HepG2 (cell line): ENCODE results near the gene NIPAL1. TPM values are rescaled to one million over a fixed set of nuclear protein-coding genes. Genes with fewer than 3 reads are reported as not detected.

Experiments used
- ATAC-seq: fragments of 200-7000 bp; cut with Tn5 transposase; 3 replicates; pipeline ENCODE4 v1.9.1; 2020; ENCODE audit warnings: mild to moderate bottlenecking, moderate library complexity
- BruUV-seq: library from RNA; stranded (reverse); fragments of 400-500 nt; replicated peaks from 2 replicates; lab custom pipeline; 2021; lab: Mats Ljungman, UMichigan
- CTCF ChIA-PET: fragments of 300-600 bp; formaldehyde crosslinking; extraction: SDS; loops from one replicate; lab custom pipeline; 2021; ENCODE audit warnings: low total read pairs, inconsistent platforms, low intra/inter-chr PET ratio; lab: Yijun Ruan, JAX
- POLR2A ChIA-PET: fragments of 350-600 bp; sonication (Branson Sonifier 250); formaldehyde crosslinking; loops from one replicate; lab custom pipeline; 2020; ENCODE audit warnings: antibody characterized with exemption, inconsistent platforms; lab: Yijun Ruan, JAX
- DNase-seq: peaks from one replicate; pipeline ENCODE4 v3.0.0-alpha.2; 2015; ENCODE audit warnings: low spot score
- FAIRE-seq: peaks from 3 replicates; lab custom pipeline; 2011; peaks lifted over from hg19 to GRCh38; lab: Jason Lieb, UNC
- H2AFZ ChIP-seq: one replicate; pipeline ENCODE4 v1.6.1; 2011; ENCODE audit warnings: low read length, inconsistent platforms
- H3K27ac ChIP-seq: fragments of 300-600 bp; 3 replicates; pipeline ENCODE4 v1.8.0; 2011; ENCODE audit warnings: mixed run types, mild to moderate bottlenecking, mixed read lengths, low read length, inconsistent platforms; ENCODE audit not compliant: insufficient read depth; ENCODE audit errors: extremely low read length
- H3K27me3 ChIP-seq, 2 experiments: fragments of 200-600 bp in 1 of 2; 2 replicates in 1 of 2; 3 replicates in 1 of 2; pipeline versions ENCODE4 v1.6.0 to v1.8.0; 2011; ENCODE audit warnings: low read length in 2 of 2, mild to moderate bottlenecking in 2 of 2, moderate library complexity in 2 of 2, inconsistent platforms in 1 of 2; ENCODE audit not compliant: insufficient read depth in 2 of 2, control insufficient read depth in 1 of 2
- H3K36me3 ChIP-seq, 2 experiments: fragments of 200-600 bp in 1 of 2; replicated peaks in 1 of 2; 2 replicates in 1 of 2; 3 replicates in 1 of 2; pipeline versions ENCODE4 v1.5.1 to v1.8.0; 2011; ENCODE audit warnings: low read length in 2 of 2, inconsistent platforms in 1 of 2; ENCODE audit not compliant: insufficient read depth in 2 of 2, control insufficient read depth in 1 of 2
- H3K4me1 ChIP-seq: 2 replicates; pipeline ENCODE4 v1.5.1; 2012; ENCODE audit warnings: low read length, inconsistent platforms; ENCODE audit not compliant: insufficient read depth
- H3K4me2 ChIP-seq: 2 replicates; pipeline ENCODE4 v1.6.0; 2011; ENCODE audit warnings: low read depth, low read length, inconsistent platforms
- H3K4me3 ChIP-seq, 3 experiments: fragments of 200-600 bp in 1 of 3; sonication (generic), shearing (Covaris generic) in 1 of 3; replicated peaks in 1 of 3; 2 replicates each; pipeline ENCODE4 v1.5.1; 2011 to 2016; ENCODE audit warnings: low read length in 3 of 3, inconsistent platforms in 2 of 3, low read depth in 2 of 3, mild to moderate bottlenecking in 2 of 3, control low read depth in 1 of 3, mixed read lengths in 1 of 3; ENCODE audit not compliant: insufficient read depth in 1 of 3
- H3K79me2 ChIP-seq: one replicate; pipeline ENCODE4 v1.6.1; 2011; ENCODE audit warnings: low read length, inconsistent platforms; ENCODE audit not compliant: insufficient read depth
- H3K9ac ChIP-seq: 2 replicates; pipeline ENCODE4 v1.6.0; 2011; ENCODE audit warnings: mild to moderate bottlenecking, low read depth, low read length, inconsistent platforms; ENCODE audit not compliant: insufficient read depth
- H3K9me3 ChIP-seq: 2 replicates; pipeline ENCODE4 v1.5.1; 2012; ENCODE audit warnings: mild to moderate bottlenecking, low read length
- H4K20me1 ChIP-seq: 2 replicates; pipeline ENCODE4 v1.6.0; 2011; ENCODE audit warnings: inconsistent platforms, mild to moderate bottlenecking, low read length, moderate library complexity; ENCODE audit not compliant: insufficient read depth
- ARID5B ChIP-seq: IDR thresholded peaks from 2 replicates; pipeline ENCODE4 v1.4.0; 2020; ENCODE audit warnings: mild to moderate bottlenecking, missing genetic modification reagents
- ELF1 ChIP-seq: sonication (generic); formaldehyde crosslinking; IDR thresholded peaks from 2 replicates; pipeline ENCODE4 v1.4.0; 2020; ENCODE audit warnings: missing genetic modification reagents
- POLR2AphosphoS2 ChIP-seq: IDR thresholded peaks from 2 replicates; pipeline ENCODE4 v1.6.1; 2011; ENCODE audit warnings: low read depth, low read length, improper control_type of control experiment
- PRMT3 ChIP-seq: sonication (generic); formaldehyde crosslinking; IDR thresholded peaks from 2 replicates; pipeline ENCODE4 v1.8.1; 2022; ENCODE audit warnings: low read depth, mild to moderate bottlenecking, moderate library complexity, missing genetic modification reagents, borderline replicate concordance
- REXO4 ChIP-seq: sonication (generic); formaldehyde crosslinking; IDR thresholded peaks from 2 replicates; pipeline ENCODE4 v1.8.0; 2022; ENCODE audit warnings: missing genetic modification reagents, mild to moderate bottlenecking, borderline replicate concordance
- SAP130 ChIP-seq: IDR thresholded peaks from 2 replicates; pipeline ENCODE4 v1.6.1; 2016; ENCODE audit warnings: low read depth
- SOX6 ChIP-seq, 2 experiments: fragments of 450-650 bp in 1 of 2; sonication (generic) in 1 of 2; formaldehyde crosslinking in 1 of 2; IDR thresholded peaks; 2 replicates each; pipeline versions ENCODE4 v1.4.0 to v1.6.1; 2017 to 2020; ENCODE audit warnings: antibody characterized with exemption in 1 of 2, mild to moderate bottlenecking in 1 of 2, missing genetic modification reagents in 1 of 2
- ZNF737 ChIP-seq: sonication (generic); formaldehyde crosslinking; IDR thresholded peaks from 2 replicates; pipeline ENCODE4 v1.5.0; 2020; ENCODE audit warnings: missing genetic modification reagents, mild to moderate bottlenecking, borderline replicate concordance
- WGBS: methylation state at CpG from one replicate; pipeline ENCODE4 v1.1.6; 2017; ENCODE audit warnings: low lambda C conversion rate; 5-methylcytosine and 5-hydroxymethylcytosine counted together
- in situ Hi-C: cut with HindIII; loops from 2 replicates; pipeline ENCODE4 v1.10.0; 2017; ENCODE audit warnings: low pct_unique_long_range_greater_than_20kb; ENCODE audit not compliant: extremely low pct_ligation_motif_present
- intact Hi-C: fragments of 100-400 bp; cut with micrococcal nuclease; formaldehyde crosslinking; loops from one replicate; pipeline ENCODE4 v1.10.0; 2022; ENCODE audit not compliant: unreplicated experiment
- polyA plus RNA-seq, 8 experiments: library from polyadenylated mRNA; depleted of rRNA in 3 of 8; stranded (reverse) in 7 of 8; unstranded in 1 of 8; fragments of >200 nt; fragmentation: Illumina TruSeq in 4 of 8; extraction: Trizol in 4 of 8; gene quantifications; 2 replicates each; pipeline versions ENCODE4 v1.2.1 to v1.2.3, GENCODE V29; 2011 to 2016; ENCODE audit warnings: low read depth in 4 of 8, missing spikeins in 1 of 8, mixed read lengths in 1 of 8; ENCODE audit not compliant: insufficient read depth in 1 of 8
- total RNA-seq, 5 experiments: library from RNA; depleted of rRNA; stranded (reverse); fragments of >200 nt; fragmentation: Illumina TruSeq; extraction: Trizol; gene quantifications; 2 replicates each; pipeline ENCODE4 v1.2.3, GENCODE V29; 2016; ENCODE audit warnings: low read depth in 1 of 5
- TF ChIP-seq, protein P1 (sequence below): sonication (generic); formaldehyde crosslinking; IDR thresholded peaks from 2 replicates; pipeline ENCODE4 v1.8.1; 2023; ENCODE audit warnings: mild to moderate bottlenecking, inconsistent platforms, moderate library complexity, missing genetic modification reagents, borderline replicate concordance
- TF ChIP-seq, protein P2 (sequence below): sonication (generic); formaldehyde crosslinking; IDR thresholded peaks from 2 replicates; pipeline ENCODE4 v1.8.1; 2023; ENCODE audit warnings: missing genetic modification reagents, inconsistent platforms, borderline replicate concordance
- TF ChIP-seq, protein P3 (sequence below): sonication (generic); formaldehyde crosslinking; conservative IDR thresholded peaks from 2 replicates; pipeline ENCODE4 v1.8.0; 2022; ENCODE audit warnings: mild to moderate bottlenecking, moderate library complexity, missing genetic modification reagents

Gene NIPAL1
- total and polyA plus RNA-seq, 2 of the 13 experiments (the other 11 are each of a cell fraction or from before 2014, with no cell fraction given): 1.4 to 3.4 TPM

GRCh38 chr4:48068182-48068581, 51.6 kb downstream of the NIPAL1 start:
- 0% methylated on average over 2 of the region's 2 CpGs for WGBS
- H3K27me3 ChIP-seq: no peaks in the 10 kb centered on the region
- ChIA-PET POLR2A (no interaction called here), CTCF (no interaction called here)
- H4K20me1 ChIP-seq: no peaks in the 10 kb centered on the region
- no peaks in the 10 kb centered on the region for H3K4me1 ChIP-seq
- no peaks in the 10 kb centered on the region for H3K9me3 ChIP-seq
- in situ Hi-C loops (no loop called here), intact Hi-C loops (no loop called here)
- no peak overlapping the region for H2AFZ ChIP-seq
- no peak for TF ChIP-seq REXO4 (CRISPR knock-in tag)
- no peak for TF ChIP-seq ARID5B (CRISPR knock-in tag)
- no peak for TF ChIP-seq POLR2AphosphoS2
- no peak for TF ChIP-seq ZNF737 (CRISPR knock-in tag)
- TF ChIP-seq SOX6 (IDR thresholded peaks at IDR 0.05): no peak
- no peak for TF ChIP-seq SOX6 (CRISPR knock-in tag; IDR thresholded peaks at IDR 0.05)
- no peak for TF ChIP-seq ELF1
- TF ChIP-seq, protein P1, sequence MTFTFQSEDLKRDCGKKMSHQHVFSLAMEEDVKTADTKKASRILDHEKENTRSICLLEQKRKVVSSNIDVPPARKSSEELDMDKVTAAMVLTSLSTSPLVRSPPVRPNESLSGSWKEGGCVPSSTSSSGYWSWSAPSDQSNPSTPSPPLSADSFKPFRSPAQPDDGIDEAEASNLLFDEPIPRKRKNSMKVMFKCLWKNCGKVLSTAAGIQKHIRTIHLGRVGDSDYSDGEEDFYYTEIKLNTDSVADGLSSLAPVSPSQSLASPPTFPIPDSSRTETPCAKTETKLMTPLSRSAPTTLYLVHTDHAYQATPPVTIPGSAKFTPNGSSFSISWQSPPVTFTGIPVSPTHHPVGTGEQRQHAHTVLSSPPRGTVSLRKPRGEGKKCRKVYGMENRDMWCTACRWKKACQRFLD (CRISPR knock-in tag): no peak
- TF ChIP-seq PRMT3: no peak
- TF ChIP-seq SAP130 (CRISPR knock-in tag): no peak
- TF ChIP-seq, protein P2, sequence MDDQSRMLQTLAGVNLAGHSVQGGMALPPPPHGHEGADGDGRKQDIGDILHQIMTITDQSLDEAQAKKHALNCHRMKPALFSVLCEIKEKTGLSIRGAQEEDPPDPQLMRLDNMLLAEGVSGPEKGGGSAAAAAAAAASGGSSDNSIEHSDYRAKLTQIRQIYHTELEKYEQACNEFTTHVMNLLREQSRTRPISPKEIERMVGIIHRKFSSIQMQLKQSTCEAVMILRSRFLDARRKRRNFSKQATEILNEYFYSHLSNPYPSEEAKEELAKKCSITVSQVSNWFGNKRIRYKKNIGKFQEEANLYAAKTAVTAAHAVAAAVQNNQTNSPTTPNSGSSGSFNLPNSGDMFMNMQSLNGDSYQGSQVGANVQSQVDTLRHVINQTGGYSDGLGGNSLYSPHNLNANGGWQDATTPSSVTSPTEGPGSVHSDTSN (CRISPR knock-in tag): no peak
- TF ChIP-seq, protein P3, sequence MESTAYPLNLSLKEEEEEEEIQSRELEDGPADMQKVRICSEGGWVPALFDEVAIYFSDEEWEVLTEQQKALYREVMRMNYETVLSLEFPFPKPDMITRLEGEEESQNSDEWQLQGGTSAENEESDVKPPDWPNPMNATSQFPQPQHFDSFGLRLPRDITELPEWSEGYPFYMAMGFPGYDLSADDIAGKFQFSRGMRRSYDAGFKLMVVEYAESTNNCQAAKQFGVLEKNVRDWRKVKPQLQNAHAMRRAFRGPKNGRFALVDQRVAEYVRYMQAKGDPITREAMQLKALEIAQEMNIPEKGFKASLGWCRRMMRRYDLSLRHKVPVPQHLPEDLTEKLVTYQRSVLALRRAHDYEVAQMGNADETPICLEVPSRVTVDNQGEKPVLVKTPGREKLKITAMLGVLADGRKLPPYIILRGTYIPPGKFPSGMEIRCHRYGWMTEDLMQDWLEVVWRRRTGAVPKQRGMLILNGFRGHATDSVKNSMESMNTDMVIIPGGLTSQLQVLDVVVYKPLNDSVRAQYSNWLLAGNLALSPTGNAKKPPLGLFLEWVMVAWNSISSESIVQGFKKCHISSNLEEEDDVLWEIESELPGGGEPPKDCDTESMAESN: no peak
- H3K9ac ChIP-seq: no peak overlapping the region
- no peak for DNase-seq
- H3K4me3 ChIP-seq: no peak overlapping the region
- H3K4me2 ChIP-seq: no peak overlapping the region
- H3K79me2 ChIP-seq: no peaks in the 10 kb centered on the region
- BruUV-seq: no TSS peak
- H3K36me3 ChIP-seq: no peaks in the 10 kb centered on the region
- FAIRE-seq: no peak
- H3K27ac ChIP-seq: no peak overlapping the region
- ATAC-seq: no peak
